Measurements from ENCODE around the gene MCTP2.

- no peak for TF ChIP-seq CTCF (IDR thresholded peaks at IDR 0.05)
- TF ChIP-seq POLR2AphosphoS5 (IDR thresholded peaks at IDR 0.05) = no peak
- no peak for TF ChIP-seq POLR2A (IDR thresholded peaks at IDR 0.05)
Measured at GRCh38 chr15:94493176-94493575, 261.8 kb downstream of the MCTP2 start.
